Fibroblast of skin of abdomen (primary cell): Measurements from ENCODE around the gene FSTL1.
A peak's percentile ranks its signal among the peaks of the same experiment; 100 is the strongest.
"Not testable (repeated sequence)": the region's sequence is repeated elsewhere in the genome, so short reads cannot be mapped to it uniquely, and the experiment has no call there.

Source experiments
- DNase-seq: peaks from one replicate; pipeline ENCODE4 v3.0.0-alpha.2; 2013

Gene FSTL1

GRCh38 chr3:120416868-120417267 is 33.9 kb downstream of the FSTL1 start:
- no peak for DNase-seq

DNA sequence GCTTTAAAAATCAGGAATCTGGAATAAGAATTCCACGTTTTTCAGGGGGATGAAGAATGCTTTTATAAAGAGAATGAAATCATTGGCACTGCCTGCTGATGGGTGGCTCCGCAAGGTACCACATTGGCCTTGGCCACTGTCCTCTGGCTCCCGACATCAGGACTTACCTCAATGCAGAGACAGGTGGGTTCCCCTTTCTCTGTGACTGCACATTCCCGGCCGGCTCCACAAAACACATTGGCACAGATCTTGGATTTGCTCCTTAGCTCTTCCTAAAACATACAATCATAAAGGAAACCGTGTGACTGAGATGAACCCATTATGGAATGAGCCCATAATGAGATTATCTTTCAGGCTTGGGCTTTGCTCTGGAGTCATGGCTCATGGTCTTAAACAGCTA is 35.0 kb downstream of the FSTL1 start:
- no peak for DNase-seq

DNA sequence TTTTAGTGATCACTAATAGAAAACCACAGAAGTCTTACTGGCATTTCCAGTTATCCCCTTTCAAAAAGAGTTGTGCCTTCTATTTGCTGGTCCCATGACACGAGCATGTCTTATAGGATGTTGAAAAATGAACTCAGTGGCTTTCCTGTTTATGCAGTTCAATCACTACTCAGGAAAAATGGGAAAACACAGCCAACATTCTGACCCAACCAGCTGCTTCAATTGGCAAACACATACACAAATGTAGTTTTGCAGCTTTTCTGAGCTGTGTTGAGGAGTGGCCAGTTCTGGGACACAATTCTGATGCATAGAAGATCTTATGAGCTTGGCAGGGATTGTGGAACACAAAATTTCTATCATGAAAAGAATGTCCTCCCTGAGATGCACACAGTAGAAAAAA is 40.3 kb downstream of the FSTL1 start:
- DNase-seq = no peak

DNA sequence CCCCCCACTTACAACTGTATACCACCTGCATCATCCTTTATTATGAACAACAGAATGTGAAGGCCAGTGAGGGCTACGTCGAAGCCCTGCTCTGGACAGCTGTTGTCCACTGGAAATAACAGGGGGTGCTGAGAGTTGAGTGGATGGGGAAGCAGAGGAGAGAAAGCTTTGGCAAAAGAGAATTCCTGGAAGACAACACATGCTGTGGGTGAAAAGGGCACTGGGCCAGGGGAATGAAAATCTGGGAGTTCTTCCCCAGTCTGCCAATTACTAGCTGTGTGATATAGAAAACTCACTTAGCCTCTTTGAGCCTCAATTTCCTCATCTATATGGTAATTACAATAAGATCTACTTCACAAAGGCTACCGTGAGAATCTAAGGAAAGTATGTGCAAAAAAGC is 40.7 kb downstream of the FSTL1 start:
- DNase-seq = no peak

DNA sequence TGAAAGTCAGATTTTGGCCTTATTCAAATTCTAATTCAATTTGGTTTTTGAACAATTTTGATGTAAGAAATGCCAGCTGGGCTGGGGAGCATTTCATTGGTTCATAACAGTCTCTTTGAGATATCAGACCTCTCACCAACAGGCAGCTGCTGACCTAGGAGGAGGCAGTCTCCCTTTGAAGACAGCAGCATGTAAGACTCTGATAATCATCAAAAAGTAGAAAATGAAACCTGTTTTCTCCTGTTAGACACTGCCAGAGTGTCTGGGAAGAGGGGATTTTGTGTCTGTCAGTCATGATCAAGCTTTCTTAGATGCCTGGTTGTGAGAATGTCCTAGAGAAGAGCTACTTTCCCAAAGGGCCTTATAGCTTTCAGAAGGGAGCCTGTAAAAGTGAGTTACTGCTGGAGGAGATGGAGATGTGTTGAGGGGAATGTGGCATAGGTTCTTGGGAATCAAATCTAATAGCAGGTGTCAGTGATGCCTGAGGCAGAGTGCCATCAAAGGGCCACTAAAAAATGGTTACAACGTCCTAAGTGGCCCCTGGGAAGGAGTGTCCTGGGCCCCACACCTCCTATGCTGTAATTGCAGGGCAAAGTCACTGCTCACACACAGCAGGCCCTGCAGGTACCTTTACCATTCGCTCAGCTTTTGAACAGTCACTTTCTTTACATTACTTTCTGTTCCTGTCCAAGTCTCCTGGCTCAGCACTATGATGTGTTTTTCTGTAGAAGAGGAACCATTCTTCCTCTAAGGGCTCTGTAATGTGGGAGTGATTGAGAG is 43.1 kb downstream of the FSTL1 start:
- DNase-seq = no peak

DNA sequence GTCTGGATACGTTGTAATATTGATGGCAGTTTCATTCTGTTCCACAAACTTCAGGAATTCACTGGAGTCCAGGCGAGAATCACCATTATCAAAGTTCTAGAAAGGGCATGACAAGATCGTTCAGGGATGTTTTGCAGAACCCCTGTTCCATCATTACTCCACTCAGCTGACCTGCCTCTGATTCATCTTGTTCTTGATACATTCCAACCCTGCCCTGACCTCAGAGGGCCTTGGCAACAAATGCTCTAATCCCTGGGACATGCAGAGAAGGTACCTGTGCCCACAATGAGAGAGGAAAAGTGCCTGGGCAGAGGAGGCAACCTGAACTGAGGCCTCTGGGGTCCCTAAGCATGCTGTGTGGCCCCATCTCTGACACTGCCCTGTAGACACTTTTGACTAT is 45.9 kb downstream of the FSTL1 start:
- no peak for DNase-seq

DNA sequence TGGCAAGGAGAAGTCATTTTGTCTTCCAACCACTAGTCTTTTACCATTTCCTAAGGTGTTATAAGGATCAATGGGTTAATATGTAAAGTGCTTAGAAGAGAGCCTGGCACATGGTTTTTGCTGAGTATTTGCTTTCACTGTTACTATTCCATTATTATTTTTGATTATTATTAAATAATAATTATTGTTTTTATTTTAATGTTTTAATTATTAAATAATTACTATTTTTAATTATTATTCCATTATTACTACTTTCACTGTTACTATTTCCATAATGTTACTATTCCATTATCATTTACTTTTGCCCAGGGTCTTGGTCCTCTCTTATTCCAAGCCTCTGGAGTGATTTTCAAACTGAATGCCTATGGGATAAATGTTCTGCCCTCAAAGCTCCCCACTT is 48.5 kb downstream of the FSTL1 start:
- no peak for DNase-seq

DNA sequence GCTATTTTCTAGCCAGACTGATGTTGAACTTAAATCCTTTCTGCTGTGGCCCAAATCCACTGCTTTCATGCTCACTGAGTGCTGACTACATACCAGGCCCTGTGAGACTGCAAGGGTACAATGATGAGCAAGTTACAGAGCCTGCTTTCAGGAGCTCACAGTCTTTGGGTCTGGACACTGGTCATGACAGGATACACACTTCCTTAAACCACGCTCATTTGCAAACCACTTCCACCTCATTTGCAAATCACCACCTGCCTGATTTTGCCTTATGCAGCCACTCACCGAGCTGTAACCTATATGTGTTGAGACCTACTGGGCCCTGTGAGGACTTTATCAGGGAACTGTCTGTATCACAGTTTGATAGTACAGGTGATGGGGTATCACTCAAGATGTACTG is 51.4 kb downstream of the FSTL1 start:
- no peak for DNase-seq

DNA sequence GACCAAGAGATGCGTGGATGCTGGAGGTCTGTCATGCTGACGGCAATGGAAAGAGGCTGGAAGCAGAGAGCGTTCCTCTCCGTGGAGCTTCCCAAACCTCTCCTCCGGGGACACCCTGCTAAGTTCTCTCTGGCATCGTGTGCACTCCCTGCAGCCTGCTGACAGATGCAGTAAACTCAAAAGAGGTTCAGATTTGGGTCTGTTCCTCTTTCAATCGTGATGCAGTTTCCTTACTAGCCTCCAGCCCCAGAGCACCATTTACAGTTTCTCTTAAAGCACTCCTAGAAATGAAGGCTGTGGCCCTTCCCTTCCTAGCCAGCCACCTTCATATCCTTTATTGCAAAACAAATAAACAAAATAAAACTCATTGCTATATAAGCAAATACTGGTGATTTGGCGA is 54.3 kb downstream of the FSTL1 start:
- no peak for DNase-seq

DNA sequence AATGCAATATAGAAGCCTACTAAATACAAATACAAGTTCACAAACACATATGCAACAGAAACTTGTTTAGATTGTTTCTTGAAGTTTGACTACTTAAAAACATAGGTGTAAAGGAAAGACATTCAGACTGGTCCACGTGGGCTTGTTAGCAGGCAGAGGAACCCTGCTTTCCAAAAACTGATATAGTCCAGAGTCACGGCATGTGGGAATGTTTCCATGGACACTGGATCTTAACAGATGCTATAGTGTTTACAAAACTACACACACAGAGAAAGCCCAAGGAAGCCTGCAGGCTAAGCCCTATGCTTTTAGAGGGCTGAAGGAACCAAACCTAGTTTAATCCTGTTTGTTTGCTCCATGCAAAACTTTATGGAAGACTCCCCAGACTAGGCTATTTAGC is 56.4 kb downstream of the FSTL1 start:
- DNase-seq = no peak

DNA sequence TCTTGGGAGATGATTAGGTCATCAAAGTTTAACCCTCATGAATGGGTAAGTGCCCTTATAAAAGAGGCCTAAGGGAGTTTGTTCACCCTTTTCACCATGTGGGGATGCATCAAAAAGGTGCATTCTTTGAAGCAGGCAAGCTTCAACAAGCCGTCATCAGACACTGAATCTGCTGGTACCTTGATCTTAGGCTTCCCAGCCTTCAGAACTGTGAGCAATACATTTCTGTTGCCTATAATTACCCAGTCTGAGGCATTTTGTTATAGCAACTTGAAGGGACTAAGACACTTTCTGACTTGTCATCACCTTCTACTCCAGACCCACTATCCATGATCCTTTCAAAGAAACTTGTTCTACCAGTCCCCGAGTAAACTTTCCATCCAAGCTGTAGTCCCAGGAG is 57.0 kb downstream of the FSTL1 start:
- no peak for DNase-seq

DNA sequence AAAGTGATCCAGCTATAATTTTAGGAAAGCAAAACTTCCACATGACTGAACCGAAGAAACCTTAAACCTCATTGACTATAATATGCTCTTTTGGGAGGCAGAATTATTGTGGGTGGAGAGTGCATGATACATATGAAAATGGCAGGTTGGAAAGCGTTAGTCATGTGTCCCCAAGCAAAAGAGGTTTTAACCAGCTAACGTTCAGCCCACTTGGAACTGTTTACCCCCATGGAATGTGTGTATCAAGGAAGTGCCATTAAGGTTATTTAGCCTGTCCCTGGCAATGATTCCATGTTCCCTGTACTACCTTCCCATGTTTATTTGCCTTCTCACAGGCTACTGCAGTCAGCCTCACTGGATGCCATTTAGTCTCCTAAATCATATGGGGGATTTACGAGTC is 57.5 kb downstream of the FSTL1 start:
- DNase-seq = no peak

- DNase-seq = no peak
Observed at GRCh38 chr3:120382941-120383447, 67.8 kb downstream of the FSTL1 start.

- DNase-seq = no peak
Observed at GRCh38 chr3:120381503-120381902, 69.3 kb downstream of the FSTL1 start.

- not testable (repeated sequence) for DNase-seq
Observed at GRCh38 chr3:120377948-120378347, 72.8 kb downstream of the FSTL1 start.

DNA sequence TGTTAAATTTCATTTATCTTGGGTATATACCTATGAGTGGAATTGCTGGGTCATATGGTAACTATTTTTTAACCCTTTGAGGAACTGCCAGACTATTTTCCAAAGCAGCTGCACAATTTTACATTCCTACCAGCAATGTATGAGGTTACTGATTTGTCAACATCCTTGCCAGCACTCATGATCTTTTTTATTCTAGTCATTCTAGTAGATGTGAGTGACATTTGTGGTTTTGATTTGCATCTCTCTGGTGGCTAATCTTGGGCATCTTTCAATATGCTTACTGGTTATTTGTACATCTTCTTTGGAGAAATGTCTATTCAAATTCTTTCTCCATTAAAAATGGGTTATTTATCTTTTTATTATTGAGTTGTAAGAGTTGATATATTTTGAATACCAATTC is 80.3 kb downstream of the FSTL1 start:
- no peak for DNase-seq

GRCh38 chr3:120369037-120369467 is 81.7 kb downstream of the FSTL1 start:
- no peak for DNase-seq

DNA sequence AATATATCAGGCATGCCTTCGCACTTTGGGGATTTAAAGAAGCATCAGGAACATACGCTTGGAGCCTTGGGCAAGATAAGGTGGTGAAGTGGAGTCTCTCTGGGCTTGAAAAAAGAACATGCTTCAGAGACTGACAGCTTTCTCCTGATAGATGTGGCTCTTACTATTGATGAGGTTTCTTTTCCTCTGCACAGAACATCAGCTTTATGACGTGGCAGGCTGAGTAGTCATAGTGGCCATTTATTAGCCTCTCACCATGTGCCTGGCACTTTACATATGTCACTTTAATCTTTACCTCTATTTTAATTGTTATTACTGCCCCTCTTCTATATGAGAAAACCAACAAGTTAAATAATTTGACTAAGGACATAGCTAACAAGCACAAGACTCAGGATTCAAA is 82.6 kb downstream of the FSTL1 start:
- DNase-seq = no peak

DNA sequence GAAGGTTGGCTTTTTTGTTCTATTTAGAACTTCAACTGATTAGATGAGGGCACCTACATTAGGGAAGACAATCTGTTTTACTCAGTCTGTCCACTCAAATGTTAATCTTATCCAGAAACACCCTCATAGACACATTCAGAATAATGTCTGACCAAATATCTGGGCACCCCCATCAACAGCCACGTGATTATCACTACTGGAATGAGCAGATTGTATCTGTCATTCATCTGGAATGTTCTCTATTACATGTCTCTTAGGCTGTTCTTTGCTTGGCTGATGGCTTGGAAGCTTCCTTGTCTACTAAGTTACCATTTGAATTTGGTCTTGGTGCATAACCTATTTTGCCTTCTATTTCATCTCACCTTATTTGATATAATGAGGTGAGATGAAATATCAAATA is 86.0 kb downstream of the FSTL1 start:
- DNase-seq = peak; percentile 47

- DNase-seq = no peak
Observed at GRCh38 chr3:120364101-120364500, 86.7 kb downstream of the FSTL1 start.

- no peak for DNase-seq
Observed at GRCh38 chr3:120357807-120358206, 93.0 kb downstream of the FSTL1 start.

DNA sequence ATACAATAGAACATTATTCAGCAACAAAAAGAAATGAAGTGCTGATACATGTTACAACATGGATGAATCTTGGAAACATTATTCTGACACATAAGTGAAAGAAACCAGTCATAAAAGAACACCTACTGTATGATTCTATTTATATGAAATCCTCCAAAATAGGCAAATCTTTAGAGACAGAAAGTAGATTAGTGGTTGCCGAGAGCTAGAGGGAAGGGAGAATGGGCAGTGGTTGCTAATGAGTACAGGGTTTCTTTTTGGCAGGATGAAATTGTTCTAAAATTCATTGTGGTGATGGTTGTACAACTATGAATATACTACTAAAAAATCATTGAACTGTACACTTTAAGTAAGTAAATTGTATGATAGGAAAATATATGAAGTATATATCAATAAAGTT is 95.3 kb downstream of the FSTL1 start:
- DNase-seq = no peak

DNA sequence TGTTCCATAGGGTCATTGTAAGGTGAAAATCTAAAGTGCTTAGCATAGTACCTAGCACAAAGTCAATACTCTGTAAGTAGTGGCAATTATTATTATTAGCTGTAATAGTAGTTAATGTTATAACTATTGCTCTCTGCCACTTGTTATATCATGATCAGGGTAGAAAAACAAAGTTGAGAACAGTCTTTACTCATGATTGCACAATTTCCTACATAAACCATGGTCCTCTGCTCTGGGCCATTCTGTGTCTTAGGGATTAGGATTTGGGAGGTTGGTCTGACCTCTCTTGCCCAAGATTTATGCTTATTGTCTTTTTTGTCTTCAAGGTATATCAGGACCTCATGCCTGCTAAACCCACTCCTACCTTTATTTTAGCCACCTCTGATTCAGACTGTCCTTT is 97.3 kb downstream of the FSTL1 start:
- no peak for DNase-seq

DNA sequence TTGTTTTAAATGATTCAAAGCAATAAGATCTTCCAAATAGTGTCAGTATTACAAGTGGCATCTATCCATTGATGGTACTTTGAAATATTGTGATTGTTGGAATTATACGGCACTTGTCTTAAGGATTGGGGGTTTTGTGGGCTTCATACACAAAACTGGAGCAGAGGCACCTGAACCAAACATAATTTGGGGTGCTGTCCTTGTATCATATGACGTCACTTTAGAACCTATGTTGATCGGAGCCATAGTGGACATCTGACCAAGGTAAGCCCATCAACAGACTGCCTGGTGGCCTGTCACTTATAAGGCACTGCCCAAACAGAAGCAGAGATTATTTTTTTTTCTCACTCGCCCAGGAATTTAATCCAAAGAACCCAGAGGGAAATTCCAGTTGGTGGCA is 98.8 kb downstream of the FSTL1 start:
- no peak for DNase-seq

- DNase-seq = peak; percentile 45
Observed at GRCh38 chr3:120350401-120350941, 100.3 kb downstream of the FSTL1 start.
